ENCODE measurements around the gene BBIP1. TPM values are rescaled to one million over a fixed set of nuclear protein-coding genes. Genes with fewer than 3 reads are reported as not detected.

Gene BBIP1
- total RNA-seq, 2 donors from 2014 or later = 30.8 to 36.4 TPM

Other genes with a start within 250 kb of the BBIP1 start
- gene PDCD4, start 47.3 kb downstream of the BBIP1 start, total RNA-seq = 100 to 1,000 TPM; 307 TPM
- gene SHOC2, start 424 bp upstream of the BBIP1 start, total RNA-seq = 10 to 100 TPM; 68.0 to 71.1 TPM
- gene ADRA2A, start 157.8 kb upstream of the BBIP1 start, total RNA-seq = 1 to 10 TPM in 1 of 2 donors, not detected in 1; 1.9 TPM